ENCODE results near the gene TSR3.

The TSR3 gene

GRCh38 chr16:1337486-1337885 lies 14.2 kb downstream of the TSR3 start:
- TF ChIP-seq, protein P1, sequence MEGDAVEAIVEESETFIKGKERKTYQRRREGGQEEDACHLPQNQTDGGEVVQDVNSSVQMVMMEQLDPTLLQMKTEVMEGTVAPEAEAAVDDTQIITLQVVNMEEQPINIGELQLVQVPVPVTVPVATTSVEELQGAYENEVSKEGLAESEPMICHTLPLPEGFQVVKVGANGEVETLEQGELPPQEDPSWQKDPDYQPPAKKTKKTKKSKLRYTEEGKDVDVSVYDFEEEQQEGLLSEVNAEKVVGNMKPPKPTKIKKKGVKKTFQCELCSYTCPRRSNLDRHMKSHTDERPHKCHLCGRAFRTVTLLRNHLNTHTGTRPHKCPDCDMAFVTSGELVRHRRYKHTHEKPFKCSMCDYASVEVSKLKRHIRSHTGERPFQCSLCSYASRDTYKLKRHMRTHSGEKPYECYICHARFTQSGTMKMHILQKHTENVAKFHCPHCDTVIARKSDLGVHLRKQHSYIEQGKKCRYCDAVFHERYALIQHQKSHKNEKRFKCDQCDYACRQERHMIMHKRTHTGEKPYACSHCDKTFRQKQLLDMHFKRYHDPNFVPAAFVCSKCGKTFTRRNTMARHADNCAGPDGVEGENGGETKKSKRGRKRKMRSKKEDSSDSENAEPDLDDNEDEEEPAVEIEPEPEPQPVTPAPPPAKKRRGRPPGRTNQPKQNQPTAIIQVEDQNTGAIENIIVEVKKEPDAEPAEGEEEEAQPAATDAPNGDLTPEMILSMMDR (IDR thresholded peaks at IDR 0.05; ENCODE audit: extremely low read depth, insufficient read depth, missing control alignments), result no peak
- in situ Hi-C loops (cut with MboI; ENCODE audit: low pct_unique_long_range_greater_than_20kb, low sequenced_read_pairs, unreplicated experiment), result no loop called here
- no peak for DNase-seq (ENCODE audit: low spot score)

GRCh38 chr16:1336619-1337018 lies 15.1 kb downstream of the TSR3 start:
- DNase-seq (ENCODE audit: low spot score), result no peak
- TF ChIP-seq, protein P1 (IDR thresholded peaks at IDR 0.05; ENCODE audit: extremely low read depth, insufficient read depth, missing control alignments), result no peak
- in situ Hi-C loops (cut with MboI; ENCODE audit: low pct_unique_long_range_greater_than_20kb, low sequenced_read_pairs, unreplicated experiment), result no loop called here

- in situ Hi-C loops (cut with MboI; ENCODE audit: low pct_unique_long_range_greater_than_20kb, low sequenced_read_pairs, unreplicated experiment), result no loop called here
- TF ChIP-seq, protein P1 (IDR thresholded peaks at IDR 0.05; ENCODE audit: extremely low read depth, insufficient read depth, missing control alignments), result no peak
- DNase-seq (ENCODE audit: low spot score), result no peak
Measured at GRCh38 chr16:1335996-1336395, 15.7 kb downstream of the TSR3 start.

- TF ChIP-seq, protein P1 (IDR thresholded peaks at IDR 0.05; ENCODE audit: extremely low read depth, insufficient read depth, missing control alignments), result no peak
- in situ Hi-C loops (cut with MboI; ENCODE audit: low pct_unique_long_range_greater_than_20kb, low sequenced_read_pairs, unreplicated experiment), result no loop called here
- DNase-seq (ENCODE audit: low spot score), result no peak
Measured at GRCh38 chr16:1335211-1335971, 16.3 kb downstream of the TSR3 start.

DNA sequence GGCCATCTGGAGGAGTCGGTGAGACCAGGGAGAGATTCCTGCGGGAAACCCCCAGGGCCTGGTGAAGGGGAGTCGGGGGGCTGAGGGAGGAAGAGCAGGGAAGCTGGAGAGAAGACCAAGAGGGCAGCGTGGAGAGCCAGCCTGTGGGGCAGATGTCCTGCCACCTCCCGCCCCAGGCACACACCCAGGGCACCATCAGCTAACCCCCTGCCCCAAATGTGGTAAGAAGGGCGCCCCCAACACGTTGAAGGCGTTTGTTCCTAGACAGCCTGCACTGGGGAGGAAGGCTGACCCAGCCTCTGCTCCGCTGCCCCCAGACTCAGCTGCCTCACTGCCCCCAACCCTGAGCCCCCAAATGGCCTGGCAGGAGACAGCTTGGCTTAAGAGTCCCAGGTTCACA lies 16.9 kb downstream of the TSR3 start:
- DNase-seq (ENCODE audit: low spot score), result no peak
- in situ Hi-C loops (cut with MboI; ENCODE audit: low pct_unique_long_range_greater_than_20kb, low sequenced_read_pairs, unreplicated experiment), result no loop called here

DNA sequence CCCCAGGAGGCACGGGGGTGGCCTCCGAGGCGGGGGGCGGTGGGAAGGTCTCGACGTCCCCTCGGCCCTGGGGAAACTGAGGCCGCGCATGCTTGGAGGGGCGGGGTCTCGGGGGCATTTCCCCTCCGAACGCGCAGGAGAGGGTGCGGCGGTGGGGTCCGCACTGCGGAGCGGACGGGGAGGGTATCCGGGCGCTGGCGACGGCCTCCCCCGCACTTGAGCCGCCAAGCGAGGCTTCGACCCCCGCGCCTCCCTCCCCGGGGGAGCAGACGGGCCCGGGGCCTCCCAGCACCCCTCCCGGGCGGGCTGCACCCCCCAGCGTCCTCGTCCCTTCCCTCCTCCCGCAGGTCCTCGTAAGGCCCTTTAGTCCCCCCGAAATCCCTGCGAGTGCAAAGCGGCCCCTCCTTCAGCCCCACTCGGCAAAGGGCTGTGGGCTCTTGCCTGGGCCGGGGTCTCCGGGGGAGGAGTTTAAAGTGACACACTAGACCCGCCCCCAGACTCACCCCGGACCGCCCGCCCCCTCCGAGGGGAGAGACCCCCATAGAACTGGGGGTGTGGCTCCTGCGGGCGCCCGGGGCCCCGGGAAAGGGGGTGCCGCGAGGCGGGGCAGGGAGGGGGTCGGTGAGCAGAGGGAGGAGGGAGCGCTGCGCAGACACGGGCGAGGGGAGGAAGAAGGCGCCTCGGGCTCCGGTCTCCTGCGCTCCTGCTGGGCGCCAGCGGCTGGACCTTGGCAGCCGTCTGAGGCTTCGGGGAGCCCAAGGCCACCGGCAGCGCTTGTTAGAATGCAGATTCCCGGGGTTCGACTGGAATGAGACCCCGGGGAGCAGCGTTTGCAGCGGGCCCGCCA lies 17.6 kb downstream of the TSR3 start:
- TF ChIP-seq, protein P1 (IDR thresholded peaks at IDR 0.05; ENCODE audit: extremely low read depth, insufficient read depth, missing control alignments), result no peak
- in situ Hi-C loops (cut with MboI; ENCODE audit: low pct_unique_long_range_greater_than_20kb, low sequenced_read_pairs, unreplicated experiment), result no loop called here

More for the DNA sequence above, 16.9 kb downstream of the TSR3 start:
- TF ChIP-seq, protein P1 (IDR thresholded peaks at IDR 0.05; ENCODE audit: extremely low read depth, insufficient read depth, missing control alignments), result no peak

More for the DNA sequence above, 17.6 kb downstream of the TSR3 start:
- no peak for DNase-seq (ENCODE audit: low spot score)
